ENCODE data around the gene PRRG4. TPM values are rescaled to one million over a fixed set of nuclear protein-coding genes. Genes with fewer than 3 reads are reported as not detected.

PRRG4 gene
- total and polyA plus RNA-seq, 2 experiments from 2014 or later: not detected

DNA sequence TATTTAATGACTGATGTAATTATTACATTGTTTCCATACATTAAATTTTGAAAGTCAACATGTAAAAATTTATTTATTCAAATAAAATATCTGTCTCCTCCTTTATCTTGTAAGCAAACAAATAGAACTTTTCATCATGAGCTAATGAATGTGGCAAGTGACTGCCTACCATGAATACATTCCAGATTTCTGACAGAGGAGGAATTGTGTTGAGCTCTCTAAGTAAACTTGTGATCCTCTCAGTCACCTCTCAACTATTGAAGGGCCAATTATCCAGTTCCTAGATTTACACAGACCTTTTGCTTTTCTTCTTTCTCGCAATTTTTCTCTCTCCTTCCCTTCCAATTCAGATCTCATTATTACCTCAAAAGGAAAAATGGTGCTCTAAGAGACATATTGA lies 21.5 kb downstream of the PRRG4 start:
- H3K36me3 ChIP-seq (ENCODE audit: low read depth): no peaks in the 10 kb centered on the region
- no peaks in the 10 kb centered on the region for H3K4me1 ChIP-seq (ENCODE audit: insufficient read depth)
- H4K20me1 ChIP-seq (ENCODE audit: insufficient read depth): no peaks in the 10 kb centered on the region
- no peak for DNase-seq
- H2AFZ ChIP-seq: no peak overlapping the region
- no peaks in the 10 kb centered on the region for H3F3A ChIP-seq (ENCODE audit: insufficient read depth)
- no peak for TF ChIP-seq EZH2phosphoT487 (IDR thresholded peaks at IDR 0.05; ENCODE audit: insufficient read depth, low read depth)
- TF ChIP-seq EZH2 (IDR thresholded peaks at IDR 0.05; ENCODE audit: insufficient read depth, poor library complexity, severe bottlenecking): no peak
- peaks cover 12% of the 10 kb centered on the region; the same call in 1 of the 2 replicates for H3K27me3 ChIP-seq (replicated peaks; ENCODE audit: insufficient read depth)
- H3K4me3 ChIP-seq: no peak overlapping the region
- in situ Hi-C loops (cut with MboI): no loop called here
- H3K9ac ChIP-seq: no peak overlapping the region
- no peaks in the 10 kb centered on the region for H3K79me2 ChIP-seq (ENCODE audit: insufficient read depth)
- H3K9me3 ChIP-seq (ENCODE audit: low read depth): no peaks in the 10 kb centered on the region
- H3K27ac ChIP-seq: no peak overlapping the region
- no peak overlapping the region for H3K4me2 ChIP-seq (ENCODE audit: unreplicated experiment)
- WGBS, 2 experiments (ENCODE audit: low coverage in 1 of 2, low lambda C conversion rate in 2 of 2, missing lambda C conversion rate in 2 of 2): 38 to 47% methylated on average over 1 of the region's 1 CpG
- H3K9me2 ChIP-seq (ENCODE audit: insufficient read depth): no peaks in the 10 kb centered on the region

DNA sequence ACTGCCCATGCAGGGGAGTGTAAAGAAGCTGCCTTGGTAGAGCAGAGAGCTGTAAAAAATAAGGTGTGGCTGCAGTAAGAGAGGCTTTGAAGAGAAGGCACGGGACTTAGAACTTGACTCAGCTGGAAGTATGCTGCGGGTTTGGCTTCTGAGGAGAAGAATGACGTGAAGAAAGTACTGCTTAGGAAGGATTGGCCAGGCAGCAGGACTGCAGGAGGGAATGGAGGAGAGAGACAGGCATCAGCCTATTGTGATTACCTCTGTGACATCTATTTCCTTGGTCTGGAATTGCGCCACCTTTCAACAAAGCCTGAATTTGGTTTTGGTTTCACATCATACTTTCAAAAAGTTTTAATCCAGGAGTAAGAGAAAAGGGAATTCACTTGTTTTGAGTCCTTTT lies 22.5 kb downstream of the PRRG4 start:
- WGBS, 2 experiments (ENCODE audit: low coverage in 1 of 2, low lambda C conversion rate in 2 of 2, missing lambda C conversion rate in 2 of 2): 49 to 50% methylated on average over 4 of the region's 4 CpGs

DNA sequence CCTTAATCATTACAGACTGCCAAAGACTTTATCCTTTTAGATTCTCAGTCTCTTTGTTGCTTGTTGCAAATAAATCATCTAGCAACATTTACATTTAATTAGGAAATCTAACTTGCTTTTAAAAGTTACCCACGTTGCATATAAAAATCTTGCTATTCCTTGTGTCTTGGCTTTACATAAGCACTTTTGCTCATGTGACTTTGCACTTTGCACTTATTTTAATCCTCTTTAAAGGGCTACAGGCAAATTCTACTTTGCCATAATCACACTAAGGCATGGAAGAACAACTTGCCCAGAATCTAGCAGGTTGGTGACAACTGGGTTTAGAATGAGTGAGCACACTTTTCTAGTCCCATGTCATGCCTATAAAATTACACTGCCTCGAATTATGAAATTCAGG lies 25.9 kb downstream of the PRRG4 start:
- no peaks in the 10 kb centered on the region for H3K4me1 ChIP-seq (ENCODE audit: insufficient read depth)
- H3K27ac ChIP-seq: no peak overlapping the region
- no peak for DNase-seq
- H3K4me3 ChIP-seq: no peak overlapping the region
- TF ChIP-seq EZH2 (IDR thresholded peaks at IDR 0.05; ENCODE audit: insufficient read depth, poor library complexity, severe bottlenecking) (no peak), EZH2phosphoT487 (IDR thresholded peaks at IDR 0.05; ENCODE audit: insufficient read depth, low read depth) (no peak)
- H2AFZ ChIP-seq: no peak overlapping the region
- H3K79me2 ChIP-seq (ENCODE audit: insufficient read depth): no peaks in the 10 kb centered on the region
- H3K36me3 ChIP-seq (ENCODE audit: low read depth): no peaks in the 10 kb centered on the region
- no peaks in the 10 kb centered on the region for H4K20me1 ChIP-seq (ENCODE audit: insufficient read depth)
- H3K9me3 ChIP-seq (ENCODE audit: low read depth): no peaks in the 10 kb centered on the region
- H3K27me3 ChIP-seq (replicated peaks; ENCODE audit: insufficient read depth): peaks cover 12% of the 10 kb centered on the region
- no peak overlapping the region for H3K4me2 ChIP-seq (ENCODE audit: unreplicated experiment)
- WGBS, 2 experiments (ENCODE audit: low coverage in 1 of 2, low lambda C conversion rate in 2 of 2, missing lambda C conversion rate in 2 of 2): 11 to 15% methylated on average over 2 of the region's 2 CpGs
- no peak overlapping the region for H3K9ac ChIP-seq
- in situ Hi-C loops (cut with MboI): no loop called here
- H3K9me2 ChIP-seq (ENCODE audit: insufficient read depth): no peaks in the 10 kb centered on the region
- H3F3A ChIP-seq (ENCODE audit: insufficient read depth): no peaks in the 10 kb centered on the region

More for the DNA sequence above, 22.5 kb downstream of the PRRG4 start:
- no peaks in the 10 kb centered on the region for H3F3A ChIP-seq (ENCODE audit: insufficient read depth)
- peaks cover 12% of the 10 kb centered on the region for H3K27me3 ChIP-seq (replicated peaks; ENCODE audit: insufficient read depth)
- no peaks in the 10 kb centered on the region for H3K9me3 ChIP-seq (ENCODE audit: low read depth)
- no peaks in the 10 kb centered on the region for H3K36me3 ChIP-seq (ENCODE audit: low read depth)
- no peaks in the 10 kb centered on the region for H4K20me1 ChIP-seq (ENCODE audit: insufficient read depth)
- no peak overlapping the region for H3K4me3 ChIP-seq
- in situ Hi-C loops (cut with MboI): no loop called here
- no peak overlapping the region; the same call in 1 of the 2 replicates for H2AFZ ChIP-seq
- no peaks in the 10 kb centered on the region for H3K79me2 ChIP-seq (ENCODE audit: insufficient read depth)
- no peaks in the 10 kb centered on the region for H3K4me1 ChIP-seq (ENCODE audit: insufficient read depth)
- no peaks in the 10 kb centered on the region for H3K9me2 ChIP-seq (ENCODE audit: insufficient read depth)
- no peak overlapping the region for H3K27ac ChIP-seq
- peak; percentile 75 for DNase-seq
- no peak overlapping the region for H3K9ac ChIP-seq
- no peak overlapping the region for H3K4me2 ChIP-seq (ENCODE audit: unreplicated experiment)
- TF ChIP-seq EZH2phosphoT487 (IDR thresholded peaks at IDR 0.05; ENCODE audit: insufficient read depth, low read depth): no peak
- no peak for TF ChIP-seq EZH2 (IDR thresholded peaks at IDR 0.05; ENCODE audit: insufficient read depth, poor library complexity, severe bottlenecking)

DNA sequence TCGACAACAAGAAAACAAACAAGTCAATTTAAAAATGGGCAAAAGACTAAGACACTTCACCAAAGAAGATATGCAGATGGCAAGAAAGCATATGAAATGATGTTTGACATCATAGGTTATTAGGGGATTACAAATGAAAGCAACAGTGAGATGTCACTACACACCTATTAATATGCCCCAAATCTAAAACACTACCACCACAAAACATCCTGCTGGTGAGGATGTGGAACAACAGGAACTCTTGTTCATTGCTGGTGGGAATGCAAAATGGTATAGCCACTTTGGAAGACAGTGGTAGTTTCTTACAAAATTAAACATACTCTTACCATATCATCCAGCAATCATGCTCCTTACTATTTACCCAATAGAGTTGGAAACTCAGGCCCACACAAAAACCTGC lies 29.0 kb downstream of the PRRG4 start:
- DNase-seq: no peak

More for the DNA sequence above, 29.0 kb downstream of the PRRG4 start:
- H3K4me2 ChIP-seq (ENCODE audit: unreplicated experiment): no peak overlapping the region
- in situ Hi-C loops (cut with MboI): no loop called here
- 21 to 35% methylated on average over 1 of the region's 1 CpG for WGBS, 2 experiments (ENCODE audit: low coverage in 1 of 2, low lambda C conversion rate in 2 of 2, missing lambda C conversion rate in 2 of 2)
- peaks cover 21% of the 10 kb centered on the region for H3K27me3 ChIP-seq (replicated peaks; ENCODE audit: insufficient read depth)
- no peak overlapping the region for H3K4me3 ChIP-seq
- no peaks in the 10 kb centered on the region for H3K9me3 ChIP-seq (ENCODE audit: low read depth)
- H3K9ac ChIP-seq: no peak overlapping the region
- no peaks in the 10 kb centered on the region for H3F3A ChIP-seq (ENCODE audit: insufficient read depth)
- H3K4me1 ChIP-seq (ENCODE audit: insufficient read depth): no peaks in the 10 kb centered on the region
- H3K9me2 ChIP-seq (ENCODE audit: insufficient read depth): no peaks in the 10 kb centered on the region
- TF ChIP-seq EZH2phosphoT487 (IDR thresholded peaks at IDR 0.05; ENCODE audit: insufficient read depth, low read depth) (no peak), EZH2 (IDR thresholded peaks at IDR 0.05; ENCODE audit: insufficient read depth, poor library complexity, severe bottlenecking) (no peak)
- H3K27ac ChIP-seq: no peak overlapping the region
- no peak overlapping the region for H2AFZ ChIP-seq
- no peaks in the 10 kb centered on the region for H3K79me2 ChIP-seq (ENCODE audit: insufficient read depth)
- H4K20me1 ChIP-seq (ENCODE audit: insufficient read depth): no peaks in the 10 kb centered on the region
- no peaks in the 10 kb centered on the region for H3K36me3 ChIP-seq (ENCODE audit: low read depth)

Measured in GM23248 (cell line).